Measurements from ENCODE around the gene ADAMTS14.
"Not testable (repeated sequence)": the region's sequence is repeated elsewhere in the genome, so short reads cannot be mapped to it uniquely, and the experiment has no call there.

Gene ADAMTS14

DNA sequence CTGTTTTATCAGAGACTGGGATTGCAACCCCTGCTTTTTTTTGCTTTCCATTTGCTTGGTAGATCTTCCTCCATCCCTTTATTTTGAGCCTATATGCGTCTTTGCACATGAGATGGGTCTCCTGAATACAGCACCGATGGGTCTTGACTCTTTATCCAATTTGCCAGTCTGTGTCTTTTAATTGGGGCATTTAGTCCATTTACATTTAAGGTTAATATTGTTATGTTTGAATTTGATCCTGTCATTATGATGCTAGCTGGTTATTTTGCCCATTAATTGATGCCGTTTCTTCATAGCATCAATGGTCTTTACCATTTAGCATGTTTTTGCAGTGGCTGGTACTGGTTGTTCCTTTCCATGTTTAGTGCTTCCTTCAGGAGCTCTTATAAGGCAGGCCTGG, 29.0 kb upstream of the ADAMTS14 start:
- not testable (repeated sequence) for H3K36me3 ChIP-seq (ENCODE audit: control insufficient read depth, insufficient read depth, low read length, severe bottlenecking); H3K9ac ChIP-seq (ENCODE audit: low read length); DNase-seq (ENCODE audit: low read depth); H3K9me3 ChIP-seq (ENCODE audit: control insufficient read depth, low read length); H3K4me3 ChIP-seq (ENCODE audit: low read length); H3K27me3 ChIP-seq (replicated peaks; ENCODE audit: control insufficient read depth, insufficient read depth, low read length); H3K4me1 ChIP-seq (ENCODE audit: control insufficient read depth, insufficient read depth, low read length)

- not testable (repeated sequence) for H3K9ac ChIP-seq (ENCODE audit: low read length); H3K4me1 ChIP-seq (ENCODE audit: control insufficient read depth, insufficient read depth, low read length); H3K4me3 ChIP-seq (ENCODE audit: low read length); DNase-seq (ENCODE audit: low read depth); H3K27me3 ChIP-seq (replicated peaks; ENCODE audit: control insufficient read depth, insufficient read depth, low read length); H3K9me3 ChIP-seq (ENCODE audit: control insufficient read depth, low read length); H3K36me3 ChIP-seq (ENCODE audit: control insufficient read depth, insufficient read depth, low read length, severe bottlenecking)
These were observed 27.3 kb upstream of the ADAMTS14 start for GRCh38 chr10:70644959-70645358.

GRCh38 chr10:70647086-70647485, 25.2 kb upstream of the ADAMTS14 start:
- H3K4me3 ChIP-seq (ENCODE audit: low read length), result no peak overlapping the region

DNA sequence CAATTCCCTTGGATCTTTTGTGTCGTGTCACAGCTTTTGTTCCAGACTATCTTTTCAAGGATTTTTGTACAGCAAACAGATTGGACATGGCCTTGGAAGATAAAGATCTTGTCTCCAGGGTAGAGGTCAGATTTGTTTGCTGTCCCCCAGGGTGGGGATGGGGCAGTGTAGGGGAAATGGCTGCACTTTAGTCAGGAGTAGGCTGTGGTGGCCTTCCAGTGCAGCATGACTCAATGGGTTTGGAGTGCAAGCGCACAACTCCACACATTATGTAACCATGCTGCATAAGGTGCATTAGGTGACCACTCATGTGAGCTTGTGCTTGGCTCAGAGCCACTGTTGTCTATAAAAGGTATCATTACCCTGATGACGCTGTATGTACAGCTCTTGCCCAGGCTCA, 23.9 kb upstream of the ADAMTS14 start:
- no peak for DNase-seq (ENCODE audit: low read depth)
- H3K36me3 ChIP-seq (ENCODE audit: control insufficient read depth, insufficient read depth, low read length, severe bottlenecking), result no peaks in the 10 kb centered on the region
- H3K9ac ChIP-seq (ENCODE audit: low read length), result no peak overlapping the region
- no peaks in the 10 kb centered on the region for H3K9me3 ChIP-seq (ENCODE audit: control insufficient read depth, low read length)
- H3K27me3 ChIP-seq (replicated peaks; ENCODE audit: control insufficient read depth, insufficient read depth, low read length), result no peaks in the 10 kb centered on the region
- no peak overlapping the region for H3K4me3 ChIP-seq (ENCODE audit: low read length)
- H3K4me1 ChIP-seq (ENCODE audit: control insufficient read depth, insufficient read depth, low read length), result peaks cover 10% of the 10 kb centered on the region

More at GRCh38 chr10:70647086-70647485, 25.2 kb upstream of the ADAMTS14 start:
- H3K9me3 ChIP-seq (ENCODE audit: control insufficient read depth, low read length), result no peaks in the 10 kb centered on the region
- no peaks in the 10 kb centered on the region for H3K27me3 ChIP-seq (replicated peaks; ENCODE audit: control insufficient read depth, insufficient read depth, low read length)
- no peak for DNase-seq (ENCODE audit: low read depth)
- H3K9ac ChIP-seq (ENCODE audit: low read length), result no peak overlapping the region
- H3K4me1 ChIP-seq (ENCODE audit: control insufficient read depth, insufficient read depth, low read length), result no peaks in the 10 kb centered on the region
- H3K36me3 ChIP-seq (ENCODE audit: control insufficient read depth, insufficient read depth, low read length, severe bottlenecking), result no peaks in the 10 kb centered on the region

GRCh38 chr10:70649526-70649925, 22.8 kb upstream of the ADAMTS14 start:
- Histone ChIP-seq H3K9me3 (ENCODE audit: control insufficient read depth, low read length) (no peaks in the 10 kb centered on the region), H3K4me1 (ENCODE audit: control insufficient read depth, insufficient read depth, low read length) (peaks cover 13% of the 10 kb centered on the region), H3K9ac (ENCODE audit: low read length) (no peak overlapping the region), H3K4me3 (ENCODE audit: low read length) (no peak overlapping the region), H3K36me3 (ENCODE audit: control insufficient read depth, insufficient read depth, low read length, severe bottlenecking) (no peaks in the 10 kb centered on the region), H3K27me3 (replicated peaks; ENCODE audit: control insufficient read depth, insufficient read depth, low read length) (no peaks in the 10 kb centered on the region)
- peak; percentile 41 for DNase-seq (ENCODE audit: low read depth)

DNA sequence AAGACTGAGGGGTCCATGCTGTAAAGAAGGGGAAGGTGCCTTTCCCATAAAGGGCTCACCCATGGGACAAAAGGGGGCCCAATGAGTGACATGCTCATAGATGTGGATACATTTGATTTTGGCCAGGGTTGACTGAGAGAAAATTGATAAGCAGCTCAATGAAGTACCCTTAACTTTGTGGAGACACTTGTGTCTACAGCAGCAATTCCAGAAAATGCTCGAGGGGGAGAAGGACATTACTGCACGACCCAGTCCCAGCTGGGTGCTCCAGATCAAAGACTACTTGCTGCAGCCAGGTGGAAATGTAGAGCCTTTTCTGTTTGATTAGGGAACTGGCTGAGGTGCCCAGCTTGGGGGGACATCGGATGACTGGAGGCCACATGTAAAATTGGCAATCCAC, 22.2 kb upstream of the ADAMTS14 start:
- DNase-seq (ENCODE audit: low read depth), result no peak

GRCh38 chr10:70650718-70651117, 21.6 kb upstream of the ADAMTS14 start:
- no peak for DNase-seq (ENCODE audit: low read depth)
- Histone ChIP-seq H3K4me3 (ENCODE audit: low read length) (no peak overlapping the region), H3K9me3 (ENCODE audit: control insufficient read depth, low read length) (no peaks in the 10 kb centered on the region), H3K27me3 (replicated peaks; ENCODE audit: control insufficient read depth, insufficient read depth, low read length) (no peaks in the 10 kb centered on the region), H3K9ac (ENCODE audit: low read length) (no peak overlapping the region), H3K4me1 (ENCODE audit: control insufficient read depth, insufficient read depth, low read length) (peaks cover 13% of the 10 kb centered on the region), H3K36me3 (ENCODE audit: control insufficient read depth, insufficient read depth, low read length, severe bottlenecking) (no peaks in the 10 kb centered on the region)

More for the DNA sequence above, 22.2 kb upstream of the ADAMTS14 start:
- no peaks in the 10 kb centered on the region for H3K27me3 ChIP-seq (replicated peaks; ENCODE audit: control insufficient read depth, insufficient read depth, low read length)
- H3K9me3 ChIP-seq (ENCODE audit: control insufficient read depth, low read length), result no peaks in the 10 kb centered on the region
- no peak overlapping the region for H3K9ac ChIP-seq (ENCODE audit: low read length)
- H3K4me1 ChIP-seq (ENCODE audit: control insufficient read depth, insufficient read depth, low read length), result peaks cover 13% of the 10 kb centered on the region
- H3K4me3 ChIP-seq (ENCODE audit: low read length), result no peak overlapping the region
- H3K36me3 ChIP-seq (ENCODE audit: control insufficient read depth, insufficient read depth, low read length, severe bottlenecking), result no peaks in the 10 kb centered on the region

DNA sequence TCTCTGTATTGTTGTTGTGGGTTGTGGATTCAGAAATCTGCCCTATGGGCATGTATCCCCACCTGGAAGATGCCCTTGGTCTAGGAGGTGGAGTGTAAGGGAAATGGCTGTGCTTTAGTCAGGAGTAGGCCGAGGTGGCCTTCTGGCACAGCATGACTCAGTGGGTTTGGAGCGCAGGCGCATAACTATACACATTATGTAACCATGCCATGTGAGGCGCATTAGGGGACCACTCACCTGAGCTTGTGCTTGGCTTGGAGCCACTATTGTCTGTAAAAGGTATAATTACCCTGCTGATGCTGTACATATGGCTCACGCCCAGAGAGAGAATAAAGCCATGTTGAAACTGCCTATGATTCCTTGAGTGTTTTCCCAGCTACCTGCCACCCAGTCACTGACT, 20.6 kb upstream of the ADAMTS14 start:
- Histone ChIP-seq H3K4me3 (ENCODE audit: low read length) (no peak overlapping the region), H3K9me3 (ENCODE audit: control insufficient read depth, low read length) (no peaks in the 10 kb centered on the region), H3K9ac (ENCODE audit: low read length) (no peak overlapping the region), H3K36me3 (ENCODE audit: control insufficient read depth, insufficient read depth, low read length, severe bottlenecking) (no peaks in the 10 kb centered on the region), H3K27me3 (replicated peaks; ENCODE audit: control insufficient read depth, insufficient read depth, low read length) (no peaks in the 10 kb centered on the region), H3K4me1 (ENCODE audit: control insufficient read depth, insufficient read depth, low read length) (peaks cover 22% of the 10 kb centered on the region)
- no peak for DNase-seq (ENCODE audit: low read depth)

DNA sequence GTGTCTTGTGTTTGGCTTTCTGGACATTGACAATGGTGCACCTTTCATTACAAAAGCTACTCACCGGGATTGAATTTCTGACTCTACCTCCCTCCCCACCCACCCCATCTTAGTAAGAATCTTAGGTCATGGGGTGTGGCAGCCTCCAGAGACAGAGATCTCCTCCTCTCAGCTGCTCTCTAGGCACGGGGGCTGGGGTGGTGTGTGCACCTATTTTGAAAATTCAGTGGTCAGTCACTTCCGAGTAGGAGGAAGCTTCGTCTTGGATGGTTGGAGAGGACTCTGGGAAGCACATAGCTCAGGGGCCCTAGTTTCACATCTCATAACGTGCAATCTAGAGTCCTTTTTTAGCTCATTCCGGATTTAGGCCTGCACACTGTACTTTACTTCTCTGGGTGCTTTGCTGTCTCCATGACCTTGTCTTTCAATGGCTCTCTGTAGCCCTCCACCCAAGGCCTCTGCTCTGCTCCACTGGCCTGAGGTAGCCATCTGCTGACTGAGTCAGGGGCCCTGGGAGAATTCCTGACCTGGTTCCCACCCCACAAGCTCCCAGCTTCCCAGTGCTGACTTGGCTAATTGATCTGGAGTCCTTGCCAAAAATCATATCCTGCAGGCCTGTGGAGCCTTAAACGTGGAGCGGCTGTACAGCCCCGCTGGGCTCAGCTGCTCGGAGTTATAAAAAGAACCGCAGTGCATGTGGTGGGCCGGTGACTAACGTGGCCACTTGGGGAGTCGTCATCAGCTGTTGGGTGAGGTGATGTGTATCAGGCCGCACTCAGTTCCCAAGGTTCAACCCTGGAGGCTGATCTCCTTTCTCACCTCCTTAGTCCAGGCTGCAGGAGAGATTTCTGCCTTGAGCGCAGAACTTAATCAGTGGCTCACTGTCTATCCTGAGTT, 19.3 kb upstream of the ADAMTS14 start:
- H3K4me1 ChIP-seq (ENCODE audit: control insufficient read depth, insufficient read depth, low read length), result peaks cover 26% of the 10 kb centered on the region
- H3K36me3 ChIP-seq (ENCODE audit: control insufficient read depth, insufficient read depth, low read length, severe bottlenecking), result no peaks in the 10 kb centered on the region
- DNase-seq (ENCODE audit: low read depth), result peak; percentile 88
- peak overlapping the region; percentile 2 for H3K9ac ChIP-seq (ENCODE audit: low read length)
- no peaks in the 10 kb centered on the region for H3K27me3 ChIP-seq (replicated peaks; ENCODE audit: control insufficient read depth, insufficient read depth, low read length)
- H3K9me3 ChIP-seq (ENCODE audit: control insufficient read depth, low read length), result no peaks in the 10 kb centered on the region
- no peak overlapping the region for H3K4me3 ChIP-seq (ENCODE audit: low read length)

- DNase-seq (ENCODE audit: low read depth), result no peak
- H3K27me3 ChIP-seq (replicated peaks; ENCODE audit: control insufficient read depth, insufficient read depth, low read length), result no peaks in the 10 kb centered on the region
- no peak overlapping the region for H3K9ac ChIP-seq (ENCODE audit: low read length)
- no peak overlapping the region for H3K4me3 ChIP-seq (ENCODE audit: low read length)
- H3K9me3 ChIP-seq (ENCODE audit: control insufficient read depth, low read length), result peaks cover 6% of the 10 kb centered on the region
- H3K36me3 ChIP-seq (ENCODE audit: control insufficient read depth, insufficient read depth, low read length, severe bottlenecking), result no peaks in the 10 kb centered on the region
- peaks cover 26% of the 10 kb centered on the region for H3K4me1 ChIP-seq (ENCODE audit: control insufficient read depth, insufficient read depth, low read length)
These were observed 17.0 kb upstream of the ADAMTS14 start for GRCh38 chr10:70655316-70655715.

DNA sequence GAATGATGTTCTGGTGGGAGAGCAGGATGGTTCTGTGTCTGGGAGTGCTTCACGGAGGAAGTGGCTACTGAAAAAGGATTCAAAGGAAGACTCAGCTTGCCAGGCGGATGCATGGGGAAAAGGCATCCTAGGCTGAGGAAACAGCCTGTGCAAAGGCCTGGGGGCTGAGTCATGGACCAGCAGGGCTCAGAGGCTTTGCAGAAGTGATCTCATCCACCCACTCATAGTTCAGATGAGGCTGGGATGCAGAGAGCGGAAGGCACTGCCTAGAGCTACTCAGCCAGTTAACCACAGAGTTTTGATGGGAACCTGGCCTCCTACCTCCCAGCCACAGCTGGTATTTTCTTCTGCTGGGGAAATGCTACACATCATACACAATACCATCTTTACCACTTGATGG, 15.8 kb upstream of the ADAMTS14 start:
- Histone ChIP-seq H3K4me1 (ENCODE audit: control insufficient read depth, insufficient read depth, low read length) (peaks cover 26% of the 10 kb centered on the region), H3K36me3 (ENCODE audit: control insufficient read depth, insufficient read depth, low read length, severe bottlenecking) (no peaks in the 10 kb centered on the region), H3K4me3 (ENCODE audit: low read length) (no peak overlapping the region), H3K9ac (ENCODE audit: low read length) (no peak overlapping the region), H3K27me3 (replicated peaks; ENCODE audit: control insufficient read depth, insufficient read depth, low read length) (no peaks in the 10 kb centered on the region), H3K9me3 (ENCODE audit: control insufficient read depth, low read length) (peaks cover 6% of the 10 kb centered on the region)
- DNase-seq (ENCODE audit: low read depth), result peak; percentile 92

GRCh38 chr10:70657041-70657440, 15.3 kb upstream of the ADAMTS14 start:
- Histone ChIP-seq H3K4me3 (ENCODE audit: low read length) (no peak overlapping the region), H3K9ac (ENCODE audit: low read length) (no peak overlapping the region), H3K9me3 (ENCODE audit: control insufficient read depth, low read length) (peaks cover 6% of the 10 kb centered on the region), H3K36me3 (ENCODE audit: control insufficient read depth, insufficient read depth, low read length, severe bottlenecking) (no peaks in the 10 kb centered on the region), H3K4me1 (ENCODE audit: control insufficient read depth, insufficient read depth, low read length) (peaks cover 26% of the 10 kb centered on the region), H3K27me3 (replicated peaks; ENCODE audit: control insufficient read depth, insufficient read depth, low read length) (no peaks in the 10 kb centered on the region)
- peak; percentile 29 for DNase-seq (ENCODE audit: low read depth)

All from adipocyte (in vitro differentiated cells).